Prostate gland (tissue), 2 donors: ENCODE results near the gene ZNF576.

Experiments used
- POLR2A ChIP-seq: fragments of 450-650 bp; IDR thresholded peaks from one replicate; pipeline ENCODE4 v1.6.1; 2016; ENCODE audit warnings: antibody characterized with exemption, mild to moderate bottlenecking
- TF ChIP-seq, protein P1 (sequence below), 4 experiments: fragments of 200-600 bp in 2 of 4; fragments of 450-650 bp in 2 of 4; sonication (generic) in 2 of 4; IDR thresholded peaks; 1 replicate in 3 of 4; 2 replicates in 1 of 4; pipeline ENCODE4 v1.5.1; 2016 to 2019; ENCODE audit warnings: antibody characterized with exemption in 4 of 4, mild to moderate bottlenecking in 2 of 4, moderate library complexity in 2 of 4

DNA sequence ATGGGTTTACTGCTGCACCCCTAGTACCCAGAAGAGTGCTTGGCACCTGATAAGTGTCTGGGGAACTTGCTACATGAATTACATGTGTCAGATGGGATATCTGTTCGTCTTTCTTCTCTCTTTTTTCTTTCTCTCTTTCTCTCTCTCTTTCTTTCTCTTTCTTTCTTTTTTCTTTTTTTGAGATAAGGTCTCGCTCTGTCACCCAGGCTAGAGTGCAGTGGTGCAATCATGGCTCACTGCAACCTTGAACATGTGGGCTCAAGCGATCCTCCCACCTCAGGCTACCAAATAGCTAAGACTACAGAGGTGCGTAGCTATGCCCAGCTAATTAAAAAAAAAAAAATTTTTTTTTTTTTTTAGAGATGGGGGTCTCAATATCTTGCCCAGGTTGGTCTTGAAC lies 37.1 kb downstream of the ZNF576 start:
- TF ChIP-seq, protein P1, sequence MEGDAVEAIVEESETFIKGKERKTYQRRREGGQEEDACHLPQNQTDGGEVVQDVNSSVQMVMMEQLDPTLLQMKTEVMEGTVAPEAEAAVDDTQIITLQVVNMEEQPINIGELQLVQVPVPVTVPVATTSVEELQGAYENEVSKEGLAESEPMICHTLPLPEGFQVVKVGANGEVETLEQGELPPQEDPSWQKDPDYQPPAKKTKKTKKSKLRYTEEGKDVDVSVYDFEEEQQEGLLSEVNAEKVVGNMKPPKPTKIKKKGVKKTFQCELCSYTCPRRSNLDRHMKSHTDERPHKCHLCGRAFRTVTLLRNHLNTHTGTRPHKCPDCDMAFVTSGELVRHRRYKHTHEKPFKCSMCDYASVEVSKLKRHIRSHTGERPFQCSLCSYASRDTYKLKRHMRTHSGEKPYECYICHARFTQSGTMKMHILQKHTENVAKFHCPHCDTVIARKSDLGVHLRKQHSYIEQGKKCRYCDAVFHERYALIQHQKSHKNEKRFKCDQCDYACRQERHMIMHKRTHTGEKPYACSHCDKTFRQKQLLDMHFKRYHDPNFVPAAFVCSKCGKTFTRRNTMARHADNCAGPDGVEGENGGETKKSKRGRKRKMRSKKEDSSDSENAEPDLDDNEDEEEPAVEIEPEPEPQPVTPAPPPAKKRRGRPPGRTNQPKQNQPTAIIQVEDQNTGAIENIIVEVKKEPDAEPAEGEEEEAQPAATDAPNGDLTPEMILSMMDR (IDR thresholded peaks at IDR 0.05) = no peak
- TF ChIP-seq POLR2A = no peak
